NCI-H748 (cell line): ENCODE data around the gene CAMK2B.

Experiments
- DNase-seq: peaks from one replicate; lab custom pipeline; 2025; ENCODE audit not compliant: unreplicated experiment; lab: John Stamatoyannopoulos, UW

Gene CAMK2B

DNA sequence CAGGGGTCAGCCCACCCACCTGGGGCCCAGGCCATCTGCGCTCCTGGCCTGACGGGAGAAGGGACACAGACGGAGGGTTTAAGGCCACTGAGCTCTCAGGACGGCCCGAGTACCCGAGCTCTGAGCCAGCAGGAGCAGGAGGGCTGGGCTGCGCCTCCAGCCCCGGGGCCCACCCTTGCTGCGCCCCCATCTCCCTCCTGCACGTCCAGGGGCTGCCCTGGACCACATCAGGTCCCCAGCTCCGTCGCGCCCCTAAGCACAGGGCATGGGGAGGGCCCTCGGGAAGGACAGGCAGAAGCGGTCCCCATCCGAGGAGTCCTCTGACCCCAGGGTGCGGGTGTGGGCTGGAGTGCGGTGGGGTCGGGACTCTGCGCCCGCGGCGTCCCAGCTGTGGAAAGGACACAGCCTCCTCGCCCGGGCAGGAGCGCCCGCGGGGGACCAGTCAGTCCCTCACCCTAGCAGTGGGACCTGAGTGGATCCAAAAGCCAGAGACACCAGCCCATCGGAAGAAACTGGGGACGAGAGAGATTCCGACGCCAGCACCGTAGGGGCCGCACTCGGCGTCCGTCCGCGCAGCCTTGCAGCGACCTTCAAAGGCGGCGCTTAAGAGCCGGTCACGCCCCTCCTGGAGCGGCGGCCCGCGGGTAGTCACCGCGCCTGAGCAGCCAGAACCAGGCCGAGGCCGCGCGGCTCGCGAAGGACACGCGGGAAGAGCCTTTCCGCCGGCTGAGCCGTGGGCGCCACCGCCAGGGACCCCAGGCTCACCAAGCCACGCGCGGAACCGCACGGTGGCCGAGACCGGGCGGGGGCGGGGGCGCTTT lies 15.9 kb downstream of the CAMK2B start:
- peak; percentile 72 for DNase-seq

DNA sequence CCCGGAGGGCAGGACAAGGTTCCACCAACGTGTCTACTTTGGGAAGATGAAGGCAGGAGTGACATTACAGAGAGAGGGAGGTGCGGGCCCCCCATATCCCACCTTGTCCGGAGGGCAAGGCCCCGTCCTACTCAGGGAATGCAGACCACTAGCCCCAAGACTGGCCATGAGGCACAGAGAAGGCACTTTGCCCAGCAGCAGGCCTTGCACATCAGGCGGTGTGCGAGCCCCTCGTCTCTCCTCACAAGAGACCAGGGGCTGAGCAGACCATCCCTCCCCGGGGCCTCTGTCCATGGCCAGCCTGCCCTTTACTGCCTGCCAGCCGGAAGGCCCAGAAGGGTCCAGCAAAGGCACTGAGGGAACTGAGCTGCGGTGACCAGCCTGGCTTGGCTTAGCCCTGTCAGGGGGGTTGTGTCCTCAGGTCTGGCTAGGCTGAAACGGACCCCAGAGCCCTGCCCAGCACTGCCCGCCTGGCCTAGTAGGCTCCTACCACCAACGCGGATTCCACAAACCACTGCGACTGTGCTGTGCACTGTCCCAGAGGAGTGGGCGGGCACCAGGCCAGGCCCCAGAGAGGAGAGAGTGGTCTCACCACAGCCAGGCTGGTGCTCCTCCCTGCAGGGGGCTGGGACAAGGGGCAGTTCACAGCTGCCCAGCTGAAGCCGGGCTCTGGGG lies 16.7 kb downstream of the CAMK2B start:
- DNase-seq = no peak

DNA sequence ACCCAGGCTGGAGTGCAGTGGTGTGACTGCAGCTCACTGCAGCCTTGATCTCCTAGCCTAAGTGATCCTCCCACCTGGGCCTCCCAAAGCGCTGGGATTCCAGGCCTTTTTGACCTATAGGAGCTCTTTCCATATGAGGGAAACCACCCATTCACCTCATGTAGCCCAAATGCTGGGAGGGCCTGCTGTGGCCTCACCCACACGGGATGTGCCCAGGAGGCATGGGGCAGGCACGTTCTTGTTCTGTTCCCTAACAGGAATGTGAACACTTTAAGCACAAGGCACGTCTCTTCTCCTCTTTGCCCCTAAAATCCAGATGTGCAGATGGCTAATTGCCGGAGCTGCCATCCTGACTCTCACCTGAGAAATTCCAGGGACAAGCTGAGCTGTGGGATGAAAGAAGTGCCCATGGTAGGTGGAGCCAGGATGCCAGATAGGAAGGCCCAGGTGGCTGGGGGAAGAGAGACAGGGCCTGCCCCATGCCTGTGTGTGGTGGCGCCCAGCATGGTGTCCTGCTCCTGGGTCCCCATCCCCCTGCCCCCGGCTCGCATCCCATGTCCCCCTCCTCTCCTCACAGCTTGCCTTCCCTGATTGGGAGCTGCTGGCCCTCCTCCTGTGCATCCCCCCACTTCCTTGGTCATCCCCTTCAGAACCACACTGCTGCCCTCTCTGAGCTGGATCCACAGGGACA lies 17.3 kb downstream of the CAMK2B start:
- DNase-seq = no peak

DNA sequence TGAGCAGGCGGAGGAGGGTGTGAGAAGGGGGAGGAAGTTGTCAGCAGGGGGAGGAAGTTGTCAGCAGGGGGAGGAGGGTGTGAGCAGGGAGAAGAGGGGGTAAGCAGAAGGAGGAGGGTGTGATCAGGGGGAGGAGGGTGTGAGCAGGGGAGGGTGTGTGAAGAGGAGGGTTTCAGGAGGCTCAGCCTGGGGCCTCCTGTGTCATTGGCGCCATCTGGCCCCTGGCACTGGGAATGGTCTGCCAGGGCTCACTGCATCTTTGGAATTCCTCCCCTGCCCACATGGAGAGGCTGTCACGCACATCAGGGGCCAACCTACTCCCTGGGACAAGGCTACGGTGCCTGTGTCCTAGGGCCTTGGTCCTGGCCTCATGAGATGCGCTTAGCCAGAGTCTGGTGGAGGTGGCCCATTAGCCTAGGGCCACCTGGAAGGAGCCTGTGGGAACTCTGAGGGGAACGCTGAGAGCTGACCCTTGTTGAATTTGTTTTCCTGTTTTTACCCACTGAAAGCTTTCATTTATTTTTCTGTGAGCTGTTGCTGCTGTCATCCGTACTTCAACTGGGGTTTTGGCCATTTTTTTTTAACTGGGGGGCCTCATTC lies 18.0 kb downstream of the CAMK2B start:
- DNase-seq = peak; percentile 43

DNA sequence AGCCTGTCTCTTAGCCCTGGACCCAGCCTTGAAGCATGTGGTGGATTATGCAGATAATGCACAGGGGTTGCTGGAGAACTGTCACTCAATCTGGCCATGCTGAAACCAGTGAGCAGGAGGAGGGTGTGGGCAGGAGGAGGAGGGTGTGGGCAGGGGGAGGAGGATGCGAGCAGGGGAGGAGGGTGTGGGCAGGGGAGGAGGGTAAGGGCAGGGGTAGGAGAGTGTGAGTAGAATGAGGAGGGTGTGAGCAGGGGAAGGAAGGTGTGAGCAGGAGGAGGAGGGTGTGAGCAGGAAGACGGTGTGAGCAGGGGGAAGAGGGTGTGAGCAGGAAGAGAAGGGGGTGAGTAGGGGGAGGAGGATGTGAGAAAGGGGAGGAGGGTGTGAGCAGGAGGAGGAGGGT lies 18.8 kb downstream of the CAMK2B start:
- DNase-seq = no peak

DNA sequence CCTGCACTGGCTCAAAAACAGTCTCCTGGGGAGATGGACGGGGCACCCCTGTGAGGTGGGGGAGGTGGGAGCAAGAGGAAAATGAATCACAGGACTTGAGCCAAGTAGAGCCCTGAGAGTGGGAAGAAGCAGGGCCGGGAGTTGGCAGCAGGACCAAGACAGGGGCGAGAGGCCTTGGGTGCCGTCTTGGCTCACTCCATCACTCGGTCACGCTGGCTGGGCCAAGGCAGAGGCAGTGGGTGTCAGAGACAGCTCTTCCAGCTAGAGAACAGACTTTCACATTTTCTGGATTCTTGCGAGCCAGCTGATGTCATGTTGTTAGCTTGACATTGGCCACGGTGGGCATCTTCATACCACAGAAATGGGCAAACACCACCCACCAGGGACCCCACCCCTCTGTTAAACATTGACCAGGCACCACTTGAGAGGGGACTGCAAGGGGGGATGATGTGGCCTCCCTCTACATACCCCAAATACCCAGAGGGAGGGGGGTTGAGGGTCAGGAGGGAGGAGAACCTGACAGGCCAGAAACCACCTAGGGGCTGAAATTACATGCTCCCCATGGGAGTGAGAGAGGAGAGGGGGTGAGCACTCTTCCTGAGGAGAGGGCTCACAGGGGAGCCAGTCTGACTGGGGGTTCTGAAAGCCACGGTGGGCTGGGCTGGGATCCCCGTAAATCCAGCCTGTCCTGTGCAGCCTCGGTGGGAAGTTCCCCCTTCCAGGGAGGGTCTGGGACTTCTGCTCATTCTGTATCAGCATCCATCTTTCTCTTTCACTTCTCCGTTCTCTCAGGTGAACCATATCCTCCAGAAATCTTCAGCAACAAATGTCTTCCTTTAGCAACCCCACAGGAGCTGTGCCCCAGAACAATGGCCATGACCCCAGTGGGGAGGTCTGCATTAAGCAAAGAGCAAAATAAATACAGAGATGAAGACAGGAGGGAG lies 19.6 kb downstream of the CAMK2B start:
- DNase-seq = no peak

DNA sequence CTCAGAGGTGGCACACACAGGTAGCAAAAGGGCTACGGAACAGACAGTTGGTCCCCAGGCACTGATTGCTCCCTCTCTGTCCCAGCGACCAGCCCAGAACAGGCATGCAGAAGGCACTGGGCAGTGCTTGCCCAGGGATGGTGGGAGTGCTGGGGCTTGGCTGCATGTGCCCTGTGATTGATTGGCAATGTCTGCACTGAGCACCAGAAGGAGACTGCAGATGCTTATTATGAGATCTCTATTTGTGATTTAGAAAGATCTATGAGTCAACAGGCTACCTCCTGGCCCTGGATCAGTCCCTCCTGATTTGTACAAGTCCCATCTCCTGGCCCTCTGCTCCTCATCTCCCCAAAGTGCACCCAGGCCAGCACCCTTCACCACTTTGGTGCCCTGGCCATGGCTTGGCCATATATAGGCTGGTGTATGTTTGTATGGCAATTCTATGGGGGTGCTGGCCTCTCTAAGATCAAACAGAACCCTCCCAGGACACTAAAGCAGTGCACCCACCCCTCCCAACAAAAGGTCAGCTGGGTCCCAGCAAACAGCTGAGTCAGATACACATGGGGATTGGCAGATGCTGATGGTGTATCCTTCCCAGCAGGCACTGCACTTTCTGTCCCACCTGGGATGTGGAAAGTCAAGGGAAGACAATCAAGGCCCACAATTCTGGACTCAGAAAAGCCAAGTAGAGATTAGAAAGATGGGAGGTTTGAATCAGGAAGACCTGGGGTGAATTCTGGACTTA lies 30.9 kb downstream of the CAMK2B start:
- DNase-seq = no peak

DNA sequence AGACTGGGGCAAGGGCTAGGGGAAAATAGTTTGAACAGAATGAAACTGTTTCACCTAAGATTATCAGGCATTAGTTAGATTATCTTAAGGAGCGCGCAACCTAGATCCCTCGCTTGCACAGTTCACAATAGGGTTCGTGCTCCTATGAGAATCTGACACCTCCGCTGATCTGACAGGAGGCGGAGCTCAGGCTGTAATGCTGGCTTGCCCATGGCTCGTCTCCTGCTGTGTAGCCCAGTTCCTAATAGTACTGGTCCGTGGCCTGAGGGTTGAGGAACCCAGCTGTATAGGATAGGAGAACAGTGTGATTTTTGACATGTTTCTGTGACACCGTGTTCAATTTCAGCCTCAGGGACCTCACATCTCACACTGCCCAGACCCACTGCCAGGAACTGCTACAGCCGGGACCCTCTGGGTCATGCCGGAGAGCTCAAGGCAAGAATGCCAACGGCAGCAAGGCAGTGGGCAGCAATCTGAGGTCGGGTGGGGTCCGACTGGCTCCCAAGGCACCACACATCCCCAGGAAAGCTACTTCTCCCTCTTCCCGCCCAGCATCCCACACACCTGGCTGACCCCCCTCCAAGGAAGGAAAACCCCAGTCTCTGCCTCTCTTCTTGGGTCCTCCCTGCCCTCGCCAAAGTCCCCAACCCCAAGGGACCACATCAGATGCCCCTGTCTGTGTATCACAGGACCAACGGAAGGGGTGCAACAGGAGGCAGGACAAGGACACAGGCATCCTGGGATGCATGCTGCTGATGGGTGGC lies 31.7 kb downstream of the CAMK2B start:
- DNase-seq = no peak

DNA sequence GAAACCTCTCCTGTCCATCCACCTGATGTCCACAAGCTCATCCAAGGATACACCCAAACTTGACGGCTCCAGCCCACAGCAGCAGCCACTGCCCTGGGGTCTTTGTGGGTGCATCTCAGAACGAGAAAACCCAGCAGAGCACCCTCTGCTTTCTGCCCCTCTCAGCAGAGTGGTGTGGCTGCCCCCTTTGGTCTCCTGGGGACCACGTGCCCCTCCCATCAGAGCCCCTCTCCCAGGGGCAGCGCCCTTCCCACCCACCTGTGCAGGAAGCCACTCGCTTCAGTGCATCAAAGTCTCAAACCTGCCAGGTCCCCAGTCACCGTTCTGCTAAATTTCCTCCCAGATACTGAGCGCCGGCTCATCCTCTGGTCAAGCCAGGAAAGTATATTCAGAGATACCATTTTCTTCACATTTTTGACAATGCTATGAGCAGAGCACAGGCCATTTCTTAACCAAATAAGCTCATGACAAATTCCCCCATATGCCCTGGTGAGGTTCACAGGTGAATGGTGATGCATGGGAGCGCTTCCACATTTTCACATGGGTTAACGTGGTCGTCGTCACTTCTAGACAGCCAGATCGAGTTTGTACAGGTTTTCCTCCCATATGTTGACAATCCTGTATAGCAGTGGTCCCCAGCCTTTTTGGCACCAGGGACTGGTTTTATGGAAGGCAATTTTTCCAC lies 32.4 kb downstream of the CAMK2B start:
- no peak for DNase-seq

DNA sequence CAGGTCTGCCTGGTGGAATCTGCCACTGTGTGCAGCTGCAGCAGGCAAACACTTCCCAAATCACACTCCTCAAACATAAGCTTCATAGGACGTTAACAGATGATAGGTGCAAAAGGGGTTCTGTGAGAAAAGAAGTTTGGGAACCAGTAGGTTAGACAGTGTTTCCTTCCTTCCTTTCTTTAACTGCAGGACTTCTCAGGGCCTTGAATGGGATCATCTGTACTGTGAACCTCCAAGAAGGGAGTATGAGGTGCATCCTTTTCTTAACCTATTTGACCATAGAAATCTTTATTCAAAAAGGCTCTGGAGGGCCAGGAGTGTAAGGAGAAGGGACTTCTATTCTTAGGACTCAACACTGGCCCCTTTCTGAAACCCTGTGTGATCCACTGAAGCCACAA lies 33.0 kb downstream of the CAMK2B start:
- no peak for DNase-seq

DNA sequence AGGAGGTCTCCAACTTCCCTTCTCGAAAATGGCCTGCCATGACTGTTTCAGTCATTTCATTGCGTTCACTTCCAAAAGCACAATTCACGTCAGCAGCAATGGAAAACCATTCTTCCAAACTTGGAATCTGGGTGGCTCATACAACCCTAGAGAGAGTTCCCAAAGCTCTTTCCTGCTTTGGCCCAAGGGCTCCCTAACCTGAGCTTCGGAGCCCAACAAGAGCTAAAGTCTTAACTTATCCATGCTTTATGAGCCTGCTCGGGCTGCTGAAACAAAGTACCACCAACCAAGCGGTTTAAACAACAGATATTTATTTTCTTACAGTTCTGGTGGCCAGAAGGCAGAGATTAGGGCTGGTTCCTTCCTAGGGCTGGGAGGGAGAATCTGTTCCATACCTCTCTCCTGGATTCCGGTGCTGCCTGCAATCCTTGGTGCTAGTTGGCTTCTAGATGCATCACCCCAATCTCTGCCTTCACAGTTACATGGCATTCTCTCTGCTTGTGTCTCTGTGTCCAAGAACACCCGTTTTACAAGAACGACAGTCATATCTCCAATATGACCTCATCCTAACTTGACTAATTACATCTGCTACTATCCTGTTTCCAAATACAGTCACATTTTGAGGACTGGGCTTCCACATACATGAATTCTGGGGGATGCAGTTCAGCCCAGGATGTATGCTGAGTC lies 33.5 kb downstream of the CAMK2B start:
- no peak for DNase-seq

DNA sequence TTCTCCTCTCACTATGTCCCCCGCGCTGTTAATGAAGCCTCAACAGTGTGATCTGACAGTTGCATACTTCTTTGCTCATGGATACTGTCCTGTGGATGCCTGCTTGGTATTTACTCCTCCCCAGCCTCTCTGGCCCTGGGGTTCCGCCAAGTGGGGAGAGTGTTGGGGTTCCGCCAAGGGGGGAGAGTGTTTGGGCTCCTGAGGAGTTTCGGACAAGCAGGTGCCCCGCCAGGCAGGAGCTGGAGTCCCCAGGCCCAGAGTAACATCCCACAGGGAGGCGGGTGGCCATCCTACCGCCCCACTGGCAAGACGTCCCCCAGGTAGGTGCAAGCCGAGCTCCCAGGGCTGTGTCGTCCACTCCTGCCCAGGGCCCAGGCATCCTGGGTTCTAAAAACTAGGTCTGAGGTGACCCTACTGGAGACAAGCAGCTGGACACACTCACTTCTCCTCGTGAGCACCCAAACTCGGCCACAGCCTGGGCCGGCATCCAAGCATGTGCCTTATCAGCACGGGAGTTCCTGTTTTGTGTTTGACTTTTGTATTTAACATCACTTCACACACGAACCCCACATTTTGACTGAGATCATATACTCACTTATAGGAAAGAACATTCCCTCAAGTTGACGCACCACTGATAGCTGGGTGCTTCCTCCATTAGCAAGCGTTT lies 34.2 kb downstream of the CAMK2B start:
- no peak for DNase-seq

DNA sequence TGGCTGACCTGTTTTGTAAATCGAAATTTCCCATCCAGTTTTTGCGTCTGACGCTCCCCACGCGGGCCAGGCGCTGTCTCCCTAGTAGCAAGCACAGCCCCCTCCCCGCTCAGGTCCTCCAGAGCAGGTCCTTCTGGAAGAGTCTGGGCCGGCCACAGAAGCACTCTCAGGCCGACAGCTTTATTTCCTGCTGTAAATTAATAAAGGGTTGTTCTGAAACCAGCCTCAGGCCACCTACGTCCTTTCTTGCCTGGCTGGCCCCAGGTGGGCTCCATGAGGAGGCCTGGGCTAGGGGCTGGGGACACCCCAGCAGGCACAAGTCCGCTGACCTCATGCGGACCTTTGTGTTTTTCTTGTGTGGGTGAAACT lies 35.2 kb downstream of the CAMK2B start:
- no peak for DNase-seq

DNA sequence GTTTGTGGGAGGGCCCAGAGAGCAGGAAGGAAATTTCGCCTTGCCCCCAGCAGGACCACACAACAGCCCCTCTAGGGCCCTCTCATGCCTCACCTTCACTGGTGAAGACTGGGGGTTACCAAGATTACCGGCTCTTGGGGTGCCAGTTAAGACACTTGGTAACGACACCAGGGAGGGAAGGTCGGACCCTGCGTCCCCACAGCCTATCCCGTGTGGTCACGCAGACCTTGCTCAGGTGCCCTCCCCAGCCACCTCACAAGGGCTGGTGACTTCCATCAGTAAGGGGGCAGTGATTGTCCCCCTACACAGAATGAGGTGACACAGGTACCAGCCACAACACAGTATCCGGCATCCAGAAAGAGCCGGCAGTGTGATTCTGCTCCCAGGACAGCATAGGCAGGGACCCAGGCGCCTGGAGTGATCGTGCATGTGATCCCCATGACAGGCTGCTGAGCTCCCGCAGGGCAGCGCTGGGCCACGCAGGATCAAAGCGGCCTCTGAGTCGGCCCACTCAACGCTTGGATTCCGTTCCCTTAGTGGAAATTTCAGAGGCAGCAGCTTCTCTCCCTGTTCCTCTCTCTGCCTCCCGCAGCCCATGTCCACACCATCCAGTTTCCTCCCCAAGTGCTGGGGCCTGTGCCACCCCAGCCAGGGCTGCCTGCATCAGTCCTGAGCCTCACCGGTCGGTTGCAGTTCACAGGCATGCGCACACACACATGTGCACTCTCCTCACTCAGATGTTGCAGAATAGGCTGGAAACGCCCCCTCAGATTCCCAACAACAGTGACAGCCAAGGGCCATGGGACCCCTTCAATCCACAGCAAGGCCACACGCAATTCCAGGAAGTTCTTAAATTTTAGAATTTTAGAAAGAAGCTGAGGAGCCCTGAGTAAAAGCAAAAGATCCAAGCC lies 35.8 kb downstream of the CAMK2B start:
- no peak for DNase-seq

DNA sequence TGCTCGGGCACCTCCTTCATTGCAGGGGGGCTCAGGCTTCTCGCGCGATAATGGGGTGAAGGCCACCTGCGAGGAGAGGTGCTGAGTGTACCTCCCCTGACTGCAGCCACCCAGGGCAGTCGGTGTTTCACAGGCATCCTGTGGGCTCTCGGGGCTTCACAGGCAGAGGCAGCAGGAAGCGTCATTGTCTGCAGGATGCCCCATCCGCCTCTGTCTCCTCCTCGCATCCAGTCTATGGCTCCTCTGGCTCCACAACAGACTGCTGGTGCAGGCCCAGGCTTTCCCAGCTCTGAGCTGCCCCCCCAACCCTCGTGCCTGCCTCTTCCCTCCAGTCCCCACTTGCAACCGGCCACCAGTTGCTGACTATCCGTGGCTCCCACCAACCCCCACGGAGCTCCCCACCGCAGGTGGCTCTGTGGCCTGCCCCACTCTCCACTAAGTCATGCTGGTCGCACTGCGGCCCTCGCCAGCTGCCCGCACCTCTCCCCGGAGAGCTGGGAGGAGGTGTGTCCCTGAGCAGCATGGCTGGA lies 36.5 kb downstream of the CAMK2B start:
- DNase-seq = no peak

DNA sequence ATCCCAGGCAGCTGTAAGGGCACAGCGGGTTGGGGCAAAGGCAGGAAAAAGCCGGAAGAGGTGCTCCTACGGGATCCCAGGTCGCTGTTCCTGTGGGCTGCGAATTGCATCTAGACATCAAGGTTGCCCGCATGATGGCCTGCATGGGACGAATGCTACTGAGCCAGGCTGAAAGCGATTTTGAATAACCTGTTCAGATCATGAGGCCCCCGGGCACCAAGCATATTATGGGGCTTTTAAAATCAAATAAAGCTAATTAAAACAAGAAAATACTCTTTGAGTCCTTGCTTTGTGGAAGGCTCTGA lies 37.1 kb downstream of the CAMK2B start:
- no peak for DNase-seq
